Panc1 (cell line): ENCODE results near the gene BOD1. TPM values are rescaled to one million over a fixed set of nuclear protein-coding genes. Genes with fewer than 3 reads are reported as not detected.

Experiments
- ATAC-seq: fragments of 200-7000 bp; cut with Tn5 transposase; 2 replicates; pipeline ENCODE4 v1.9.1; 2020; ENCODE audit warnings: mild to moderate bottlenecking, moderate library complexity
- BruUV-seq: library from RNA; stranded (reverse); fragments of 400-500 nt; replicated peaks from 2 replicates; lab custom pipeline; 2021; lab: Mats Ljungman, UMichigan
- CTCF ChIA-PET: fragments of 300-600 bp; sonication (Branson Sonifier 250); formaldehyde crosslinking; loops from one replicate; lab custom pipeline; 2022; ENCODE audit warnings: antibody characterized with exemption; lab: Charles Lee
- POLR2A ChIA-PET: fragments of 300-600 bp; sonication (Branson Sonifier 250); formaldehyde crosslinking; loops from one replicate; lab custom pipeline; 2022; ENCODE audit warnings: antibody characterized with exemption; lab: Charles Lee
- DNase-seq: peaks from one replicate; pipeline ENCODE4 v3.0.0-alpha.2; 2010; ENCODE audit warnings: low read depth, low spot score
- H3K27ac ChIP-seq: 2 replicates; pipeline ENCODE4 v1.5.1; 2011; ENCODE audit warnings: mild to moderate bottlenecking, low read length, inconsistent platforms
- H3K27me3 ChIP-seq: fragments of 200-500 bp; sonication (Bioruptor generic); 2 replicates; pipeline ENCODE4 v1.6.0; 2014; ENCODE audit warnings: low read length, inconsistent platforms; ENCODE audit not compliant: control insufficient read depth, insufficient read depth
- H3K36me3 ChIP-seq: fragments of 200-500 bp; sonication (Bioruptor generic); 2 replicates; pipeline ENCODE4 v1.5.1; 2014; ENCODE audit warnings: inconsistent platforms, mild to moderate bottlenecking, low read length, moderate library complexity; ENCODE audit not compliant: control insufficient read depth, insufficient read depth
- H3K4me1 ChIP-seq: 2 replicates; pipeline ENCODE4 v1.5.1; 2011; ENCODE audit warnings: inconsistent platforms, mild to moderate bottlenecking, low read length, moderate library complexity; ENCODE audit not compliant: control insufficient read depth, insufficient read depth
- H3K4me3 ChIP-seq, 2 experiments: 2 replicates each; pipeline ENCODE4 v1.5.1; 2011 to 2012; ENCODE audit warnings: low read depth in 2 of 2, low read length in 2 of 2, mild to moderate bottlenecking in 2 of 2, inconsistent platforms in 1 of 2, moderate library complexity in 1 of 2
- H3K9me3 ChIP-seq: fragments of 200-500 bp; sonication (Bioruptor generic); 2 replicates; pipeline ENCODE4 v1.5.1; 2014; ENCODE audit warnings: low read depth, mild to moderate bottlenecking, inconsistent platforms, low read length, moderate library complexity; ENCODE audit not compliant: control insufficient read depth, insufficient read depth
- POLR2AphosphoS5 ChIP-seq: IDR thresholded peaks from 2 replicates; pipeline ENCODE4 v1.6.1; 2012; ENCODE audit warnings: mild to moderate bottlenecking, low read depth, low read length, moderate library complexity
- REST ChIP-seq, 2 experiments: IDR thresholded peaks; 2 replicates each; pipeline ENCODE4 v1.6.1; 2011 to 2012; ENCODE audit warnings: low read depth in 2 of 2, control low read depth in 1 of 2, low read length in 1 of 2, mild to moderate bottlenecking in 1 of 2, moderate library complexity in 1 of 2; ENCODE audit not compliant: insufficient read depth in 1 of 2
- SIN3A ChIP-seq: IDR thresholded peaks from 2 replicates; pipeline ENCODE4 v1.6.1; 2012; ENCODE audit warnings: low read depth, mild to moderate bottlenecking, low read length, moderate library complexity, borderline replicate concordance; ENCODE audit not compliant: insufficient read depth
- TCF7L2 ChIP-seq: IDR thresholded peaks from 2 replicates; pipeline ENCODE4 v1.6.1; 2011; ENCODE audit warnings: mild to moderate bottlenecking, low read depth, low read length, inconsistent platforms
- in situ Hi-C: cut with HindIII; loops from 2 replicates; pipeline ENCODE4 v1.10.0; 2016; ENCODE audit warnings: low sequenced_read_pairs, low pct_unique_long_range_greater_than_20kb
- intact Hi-C: fragments of 100-400 bp; cut with micrococcal nuclease; formaldehyde crosslinking; loops from one replicate; pipeline ENCODE4 v1.10.0; 2022; ENCODE audit not compliant: unreplicated experiment
- total RNA-seq: library from RNA; stranded (reverse); gene quantifications from one replicate; pipeline ENCODE4 v1.2.1, GENCODE V29; 2021; ENCODE audit not compliant: unreplicated experiment
- TF ChIP-seq, protein P1 (sequence below): fragments of 450-650 bp; IDR thresholded peaks from 2 replicates; pipeline ENCODE4 v1.5.1; 2017; ENCODE audit warnings: mild to moderate bottlenecking

Gene BOD1
- total RNA-seq, 1 experiment from 2014 or later: 86.1 TPM

- TF ChIP-seq POLR2AphosphoS5 (no peak), TCF7L2 (no peak), REST (IDR thresholded peaks at IDR 0.05; ENCODE audit: insufficient read depth in 1 of 2, low read depth in 2 of 2, low read length in 1 of 2) (no peak), SIN3A (no peak)
- TF ChIP-seq, protein P1, sequence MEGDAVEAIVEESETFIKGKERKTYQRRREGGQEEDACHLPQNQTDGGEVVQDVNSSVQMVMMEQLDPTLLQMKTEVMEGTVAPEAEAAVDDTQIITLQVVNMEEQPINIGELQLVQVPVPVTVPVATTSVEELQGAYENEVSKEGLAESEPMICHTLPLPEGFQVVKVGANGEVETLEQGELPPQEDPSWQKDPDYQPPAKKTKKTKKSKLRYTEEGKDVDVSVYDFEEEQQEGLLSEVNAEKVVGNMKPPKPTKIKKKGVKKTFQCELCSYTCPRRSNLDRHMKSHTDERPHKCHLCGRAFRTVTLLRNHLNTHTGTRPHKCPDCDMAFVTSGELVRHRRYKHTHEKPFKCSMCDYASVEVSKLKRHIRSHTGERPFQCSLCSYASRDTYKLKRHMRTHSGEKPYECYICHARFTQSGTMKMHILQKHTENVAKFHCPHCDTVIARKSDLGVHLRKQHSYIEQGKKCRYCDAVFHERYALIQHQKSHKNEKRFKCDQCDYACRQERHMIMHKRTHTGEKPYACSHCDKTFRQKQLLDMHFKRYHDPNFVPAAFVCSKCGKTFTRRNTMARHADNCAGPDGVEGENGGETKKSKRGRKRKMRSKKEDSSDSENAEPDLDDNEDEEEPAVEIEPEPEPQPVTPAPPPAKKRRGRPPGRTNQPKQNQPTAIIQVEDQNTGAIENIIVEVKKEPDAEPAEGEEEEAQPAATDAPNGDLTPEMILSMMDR: no peak
- Histone ChIP-seq H3K4me3 (no peak overlapping the region), H3K4me1 (no peaks in the 10 kb centered on the region), H3K36me3 (no peaks in the 10 kb centered on the region), H3K27ac (no peak overlapping the region), H3K27me3 (no peaks in the 10 kb centered on the region), H3K9me3 (peaks cover 10% of the 10 kb centered on the region; the same call in 1 of the 2 replicates)
- POLR2A ChIA-PET: no interaction called here
- CTCF ChIA-PET: no interaction called here
- intact Hi-C loops (no loop called here), in situ Hi-C loops (no loop called here)
- no TSS peak for BruUV-seq
- ATAC-seq (no peak), DNase-seq (no peak)
Measured at GRCh38 chr5:173563246-173563645, 53.2 kb downstream of the BOD1 start.

DNA sequence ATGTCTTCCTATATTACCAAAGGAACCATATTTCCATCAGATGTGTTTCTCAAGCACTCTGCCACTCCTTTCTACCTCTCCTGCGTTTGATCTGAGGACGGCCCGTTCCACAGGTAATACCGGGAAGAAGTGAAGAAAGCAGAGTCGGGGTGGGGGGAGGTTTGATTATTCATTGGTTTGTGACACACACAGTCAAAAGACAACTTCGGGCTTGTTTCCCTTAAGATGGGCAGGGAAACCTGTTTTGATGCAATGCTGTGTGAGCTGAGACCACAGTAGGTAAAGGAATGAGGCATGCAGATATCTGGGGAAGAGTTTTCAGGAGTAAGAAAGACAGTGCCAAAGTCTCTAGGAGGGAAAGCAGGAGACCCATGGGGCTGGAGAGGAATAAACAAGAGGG lies 54.0 kb downstream of the BOD1 start:
- DNase-seq: no peak
- ChIA-PET CTCF (no interaction called here), POLR2A (no interaction called here)
- H3K27ac ChIP-seq: no peak overlapping the region
- peaks cover 10% of the 10 kb centered on the region; the same call in 1 of the 2 replicates for H3K9me3 ChIP-seq
- BruUV-seq: no TSS peak
- in situ Hi-C loops (no loop called here), intact Hi-C loops (no loop called here)
- TF ChIP-seq, protein P1: no peak
- TF ChIP-seq POLR2AphosphoS5: no peak
- TF ChIP-seq REST (IDR thresholded peaks at IDR 0.05; ENCODE audit: insufficient read depth in 1 of 2, low read depth in 2 of 2, low read length in 1 of 2): no peak
- TF ChIP-seq SIN3A: no peak
- TF ChIP-seq TCF7L2: no peak
- H3K4me1 ChIP-seq: no peaks in the 10 kb centered on the region
- H3K27me3 ChIP-seq: no peaks in the 10 kb centered on the region
- ATAC-seq: no peak
- no peak overlapping the region for H3K4me3 ChIP-seq
- no peaks in the 10 kb centered on the region for H3K36me3 ChIP-seq
